ENCODE measurements around the gene ARFGAP3. TPM values are rescaled to one million over a fixed set of nuclear protein-coding genes. Genes with fewer than 3 reads are reported as not detected.
A peak's percentile ranks its signal among the peaks of the same experiment; 100 is the strongest.

The ARFGAP3 gene
- total and polyA plus RNA-seq, 2 experiments from 2014 or later: 14.8 to 19.1 TPM

DNA sequence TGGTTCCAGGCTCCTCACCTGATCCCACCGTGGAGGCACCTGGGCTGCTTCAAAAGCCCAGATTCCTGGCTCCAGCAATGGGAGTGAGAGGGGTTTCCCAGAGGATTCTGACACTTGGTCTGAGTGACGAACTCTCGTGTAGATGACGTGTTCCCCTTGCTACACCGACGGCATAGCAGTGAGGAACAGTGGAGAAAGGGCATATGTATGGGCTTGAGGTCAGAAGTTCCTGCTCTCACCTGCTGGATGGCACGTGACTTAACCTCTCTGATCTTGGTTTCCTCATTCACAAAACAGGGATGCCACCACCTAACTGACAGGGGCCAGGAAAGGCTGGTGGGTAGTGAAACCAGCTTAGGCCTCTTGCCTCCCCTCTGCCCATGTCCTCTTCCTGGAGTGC, 30.0 kb upstream of the ARFGAP3 start:
- H3K9me3 Mint-ChIP-seq: no peaks in the 10 kb centered on the region
- H3K36me3 ChIP-seq (ENCODE audit: insufficient read depth): peaks cover 4% of the 10 kb centered on the region; the same call in 1 of the 2 replicates
- H3K36me3 Mint-ChIP-seq (ENCODE audit: low read depth): peaks cover 49% of the 10 kb centered on the region
- DNase-seq (ENCODE audit: low spot score) (no peak), ATAC-seq (no peak)
- peaks cover 10% of the 10 kb centered on the region; the same call in 1 of the 2 replicates for H4K20me1 ChIP-seq (replicated peaks; ENCODE audit: insufficient read depth)
- H3K4me2 ChIP-seq: no peak overlapping the region
- no peaks in the 10 kb centered on the region for H3K79me2 ChIP-seq (replicated peaks; ENCODE audit: insufficient read depth)
- no peak overlapping the region for H3K4me3 Mint-ChIP-seq
- H3K4me1 Mint-ChIP-seq: peaks cover 5% of the 10 kb centered on the region
- H3K4me1 ChIP-seq (ENCODE audit: insufficient read depth): no peaks in the 10 kb centered on the region
- H3K27ac ChIP-seq (ENCODE audit: low read depth): no peak overlapping the region
- peaks cover 6% of the 10 kb centered on the region for H3K27me3 Mint-ChIP-seq (ENCODE audit: insufficient read depth, low read depth, poor library complexity)
- no peaks in the 10 kb centered on the region for H3F3A ChIP-seq (replicated peaks; ENCODE audit: low read depth)
- H3K9me2 ChIP-seq (ENCODE audit: insufficient read depth): no peaks in the 10 kb centered on the region
- no peak overlapping the region for H3K27ac Mint-ChIP-seq
- H3K4me3 ChIP-seq: no peak overlapping the region
- no peak for TF ChIP-seq STAT1 (IDR thresholded peaks at IDR 0.05; ENCODE audit: unreplicated experiment)
- TF ChIP-seq, protein P1, sequence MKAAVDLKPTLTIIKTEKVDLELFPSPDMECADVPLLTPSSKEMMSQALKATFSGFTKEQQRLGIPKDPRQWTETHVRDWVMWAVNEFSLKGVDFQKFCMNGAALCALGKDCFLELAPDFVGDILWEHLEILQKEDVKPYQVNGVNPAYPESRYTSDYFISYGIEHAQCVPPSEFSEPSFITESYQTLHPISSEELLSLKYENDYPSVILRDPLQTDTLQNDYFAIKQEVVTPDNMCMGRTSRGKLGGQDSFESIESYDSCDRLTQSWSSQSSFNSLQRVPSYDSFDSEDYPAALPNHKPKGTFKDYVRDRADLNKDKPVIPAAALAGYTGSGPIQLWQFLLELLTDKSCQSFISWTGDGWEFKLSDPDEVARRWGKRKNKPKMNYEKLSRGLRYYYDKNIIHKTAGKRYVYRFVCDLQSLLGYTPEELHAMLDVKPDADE (IDR thresholded peaks at IDR 0.05): no peak
- TF ChIP-seq, protein P2, sequence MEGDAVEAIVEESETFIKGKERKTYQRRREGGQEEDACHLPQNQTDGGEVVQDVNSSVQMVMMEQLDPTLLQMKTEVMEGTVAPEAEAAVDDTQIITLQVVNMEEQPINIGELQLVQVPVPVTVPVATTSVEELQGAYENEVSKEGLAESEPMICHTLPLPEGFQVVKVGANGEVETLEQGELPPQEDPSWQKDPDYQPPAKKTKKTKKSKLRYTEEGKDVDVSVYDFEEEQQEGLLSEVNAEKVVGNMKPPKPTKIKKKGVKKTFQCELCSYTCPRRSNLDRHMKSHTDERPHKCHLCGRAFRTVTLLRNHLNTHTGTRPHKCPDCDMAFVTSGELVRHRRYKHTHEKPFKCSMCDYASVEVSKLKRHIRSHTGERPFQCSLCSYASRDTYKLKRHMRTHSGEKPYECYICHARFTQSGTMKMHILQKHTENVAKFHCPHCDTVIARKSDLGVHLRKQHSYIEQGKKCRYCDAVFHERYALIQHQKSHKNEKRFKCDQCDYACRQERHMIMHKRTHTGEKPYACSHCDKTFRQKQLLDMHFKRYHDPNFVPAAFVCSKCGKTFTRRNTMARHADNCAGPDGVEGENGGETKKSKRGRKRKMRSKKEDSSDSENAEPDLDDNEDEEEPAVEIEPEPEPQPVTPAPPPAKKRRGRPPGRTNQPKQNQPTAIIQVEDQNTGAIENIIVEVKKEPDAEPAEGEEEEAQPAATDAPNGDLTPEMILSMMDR (conservative IDR thresholded peaks at IDR 0.05; ENCODE audit: low read depth in 2 of 2): no peak
- H3K27me3 ChIP-seq (ENCODE audit: insufficient read depth): no peaks in the 10 kb centered on the region
- H2AFZ ChIP-seq: no peak overlapping the region

DNA sequence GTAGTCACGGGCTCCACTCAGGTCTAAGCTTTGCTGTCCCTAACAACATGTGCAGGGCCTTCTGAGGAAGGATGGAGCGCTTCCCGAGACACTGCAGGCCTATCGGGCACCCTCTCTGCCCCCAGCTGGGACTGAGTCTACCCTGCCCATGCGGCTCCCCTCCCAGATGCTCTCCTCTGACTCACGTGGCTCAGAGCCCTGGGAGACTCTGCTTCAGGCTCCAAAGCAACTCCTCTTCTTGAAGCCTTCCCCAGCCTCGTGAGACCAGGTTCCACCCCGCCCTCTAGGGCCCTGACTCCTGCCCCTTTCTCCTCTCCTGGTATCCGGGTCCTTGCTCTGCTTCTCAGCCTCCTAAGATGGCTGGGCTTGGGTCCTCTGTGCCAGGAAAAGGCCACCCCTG, 28.4 kb upstream of the ARFGAP3 start:
- H3K4me2 ChIP-seq: no peak overlapping the region
- H3K36me3 ChIP-seq (ENCODE audit: insufficient read depth): peaks cover 4% of the 10 kb centered on the region; the same call in 1 of the 2 replicates
- H3K4me1 ChIP-seq (ENCODE audit: insufficient read depth): no peaks in the 10 kb centered on the region
- no peaks in the 10 kb centered on the region for H3K27me3 ChIP-seq (ENCODE audit: insufficient read depth)
- no peaks in the 10 kb centered on the region for H3K79me2 ChIP-seq (replicated peaks; ENCODE audit: insufficient read depth)
- Mint-ChIP-seq H3K4me1 (peaks cover 5% of the 10 kb centered on the region), H3K9me3 (no peaks in the 10 kb centered on the region), H3K4me3 (no peak overlapping the region), H3K27me3 (ENCODE audit: insufficient read depth, low read depth, poor library complexity) (peaks cover 6% of the 10 kb centered on the region), H3K27ac (peak overlapping the region; percentile 65; the same call in 1 of the 2 replicates), H3K36me3 (ENCODE audit: low read depth) (peaks cover 46% of the 10 kb centered on the region)
- no peaks in the 10 kb centered on the region for H3F3A ChIP-seq (replicated peaks; ENCODE audit: low read depth)
- no peak overlapping the region for H3K27ac ChIP-seq (ENCODE audit: low read depth)
- DNase-seq (ENCODE audit: low spot score) (no peak), ATAC-seq (no peak)
- H3K9me2 ChIP-seq (ENCODE audit: insufficient read depth): no peaks in the 10 kb centered on the region
- no peak overlapping the region for H3K4me3 ChIP-seq
- H4K20me1 ChIP-seq (replicated peaks; ENCODE audit: insufficient read depth): peaks cover 4% of the 10 kb centered on the region; the same call in 1 of the 2 replicates
- no peak overlapping the region for H2AFZ ChIP-seq
- TF ChIP-seq, protein P3, sequence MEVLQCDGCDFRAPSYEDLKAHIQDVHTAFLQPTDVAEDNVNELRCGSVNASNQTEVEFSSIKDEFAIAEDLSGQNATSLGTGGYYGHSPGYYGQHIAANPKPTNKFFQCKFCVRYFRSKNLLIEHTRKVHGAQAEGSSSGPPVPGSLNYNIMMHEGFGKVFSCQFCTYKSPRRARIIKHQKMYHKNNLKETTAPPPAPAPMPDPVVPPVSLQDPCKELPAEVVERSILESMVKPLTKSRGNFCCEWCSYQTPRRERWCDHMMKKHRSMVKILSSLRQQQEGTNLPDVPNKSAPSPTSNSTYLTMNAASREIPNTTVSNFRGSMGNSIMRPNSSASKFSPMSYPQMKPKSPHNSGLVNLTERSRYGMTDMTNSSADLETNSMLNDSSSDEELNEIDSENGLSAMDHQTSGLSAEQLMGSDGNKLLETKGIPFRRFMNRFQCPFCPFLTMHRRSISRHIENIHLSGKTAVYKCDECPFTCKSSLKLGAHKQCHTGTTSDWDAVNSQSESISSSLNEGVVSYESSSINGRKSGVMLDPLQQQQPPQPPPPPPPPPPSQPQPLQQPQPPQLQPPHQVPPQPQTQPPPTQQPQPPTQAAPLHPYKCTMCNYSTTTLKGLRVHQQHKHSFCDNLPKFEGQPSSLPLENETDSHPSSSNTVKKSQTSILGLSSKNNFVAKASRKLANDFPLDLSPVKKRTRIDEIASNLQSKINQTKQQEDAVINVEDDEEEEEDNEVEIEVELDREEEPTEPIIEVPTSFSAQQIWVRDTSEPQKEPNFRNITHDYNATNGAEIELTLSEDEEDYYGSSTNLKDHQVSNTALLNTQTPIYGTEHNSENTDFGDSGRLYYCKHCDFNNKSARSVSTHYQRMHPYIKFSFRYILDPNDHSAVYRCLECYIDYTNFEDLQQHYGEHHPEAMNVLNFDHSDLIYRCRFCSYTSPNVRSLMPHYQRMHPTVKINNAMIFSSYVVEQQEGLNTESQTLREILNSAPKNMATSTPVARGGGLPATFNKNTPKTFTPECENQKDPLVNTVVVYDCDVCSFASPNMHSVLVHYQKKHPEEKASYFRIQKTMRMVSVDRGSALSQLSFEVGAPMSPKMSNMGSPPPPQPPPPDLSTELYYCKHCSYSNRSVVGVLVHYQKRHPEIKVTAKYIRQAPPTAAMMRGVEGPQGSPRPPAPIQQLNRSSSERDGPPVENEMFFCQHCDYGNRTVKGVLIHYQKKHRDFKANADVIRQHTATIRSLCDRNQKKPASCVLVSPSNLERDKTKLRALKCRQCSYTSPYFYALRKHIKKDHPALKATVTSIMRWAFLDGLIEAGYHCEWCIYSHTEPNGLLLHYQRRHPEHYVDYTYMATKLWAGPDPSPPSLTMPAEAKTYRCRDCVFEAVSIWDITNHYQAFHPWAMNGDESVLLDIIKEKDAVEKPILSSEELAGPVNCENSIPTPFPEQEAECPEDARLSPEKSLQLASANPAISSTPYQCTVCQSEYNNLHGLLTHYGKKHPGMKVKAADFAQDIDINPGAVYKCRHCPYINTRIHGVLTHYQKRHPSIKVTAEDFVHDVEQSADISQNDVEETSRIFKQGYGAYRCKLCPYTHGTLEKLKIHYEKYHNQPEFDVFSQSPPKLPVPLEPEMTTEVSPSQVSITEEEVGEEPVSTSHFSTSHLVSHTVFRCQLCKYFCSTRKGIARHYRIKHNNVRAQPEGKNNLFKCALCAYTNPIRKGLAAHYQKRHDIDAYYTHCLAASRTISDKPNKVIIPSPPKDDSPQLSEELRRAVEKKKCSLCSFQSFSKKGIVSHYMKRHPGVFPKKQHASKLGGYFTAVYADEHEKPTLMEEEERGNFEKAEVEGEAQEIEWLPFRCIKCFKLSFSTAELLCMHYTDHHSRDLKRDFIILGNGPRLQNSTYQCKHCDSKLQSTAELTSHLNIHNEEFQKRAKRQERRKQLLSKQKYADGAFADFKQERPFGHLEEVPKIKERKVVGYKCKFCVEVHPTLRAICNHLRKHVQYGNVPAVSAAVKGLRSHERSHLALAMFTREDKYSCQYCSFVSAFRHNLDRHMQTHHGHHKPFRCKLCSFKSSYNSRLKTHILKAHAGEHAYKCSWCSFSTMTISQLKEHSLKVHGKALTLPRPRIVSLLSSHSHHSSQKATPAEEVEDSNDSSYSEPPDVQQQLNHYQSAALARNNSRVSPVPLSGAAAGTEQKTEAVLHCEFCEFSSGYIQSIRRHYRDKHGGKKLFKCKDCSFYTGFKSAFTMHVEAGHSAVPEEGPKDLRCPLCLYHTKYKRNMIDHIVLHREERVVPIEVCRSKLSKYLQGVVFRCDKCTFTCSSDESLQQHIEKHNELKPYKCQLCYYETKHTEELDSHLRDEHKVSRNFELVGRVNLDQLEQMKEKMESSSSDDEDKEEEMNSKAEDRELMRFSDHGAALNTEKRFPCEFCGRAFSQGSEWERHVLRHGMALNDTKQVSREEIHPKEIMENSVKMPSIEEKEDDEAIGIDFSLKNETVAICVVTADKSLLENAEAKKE (CRISPR knock-in tag; IDR thresholded peaks at IDR 0.05): no peak
- no peak for TF ChIP-seq ZNF114 (CRISPR knock-in tag; IDR thresholded peaks at IDR 0.05)
- no peak for TF ChIP-seq EZH2 (IDR thresholded peaks at IDR 0.05; ENCODE audit: low read depth, unreplicated experiment)
- TF ChIP-seq JUNB (IDR thresholded peaks at IDR 0.05; ENCODE audit: unreplicated experiment): no peak
- TF ChIP-seq EZH2phosphoT487 (IDR thresholded peaks at IDR 0.05; ENCODE audit: unreplicated experiment): no peak
- TF ChIP-seq, protein P2 (conservative IDR thresholded peaks at IDR 0.05; ENCODE audit: low read depth in 2 of 2): no peak

Measured in GM23338 (cell line).